Measurements from ENCODE around the gene ACER3. TPM values are rescaled to one million over a fixed set of nuclear protein-coding genes. Genes with fewer than 3 reads are reported as not detected.

The ACER3 gene
- total RNA-seq, 2 donors from 2014 or later: 18.5 to 23.2 TPM

DNA sequence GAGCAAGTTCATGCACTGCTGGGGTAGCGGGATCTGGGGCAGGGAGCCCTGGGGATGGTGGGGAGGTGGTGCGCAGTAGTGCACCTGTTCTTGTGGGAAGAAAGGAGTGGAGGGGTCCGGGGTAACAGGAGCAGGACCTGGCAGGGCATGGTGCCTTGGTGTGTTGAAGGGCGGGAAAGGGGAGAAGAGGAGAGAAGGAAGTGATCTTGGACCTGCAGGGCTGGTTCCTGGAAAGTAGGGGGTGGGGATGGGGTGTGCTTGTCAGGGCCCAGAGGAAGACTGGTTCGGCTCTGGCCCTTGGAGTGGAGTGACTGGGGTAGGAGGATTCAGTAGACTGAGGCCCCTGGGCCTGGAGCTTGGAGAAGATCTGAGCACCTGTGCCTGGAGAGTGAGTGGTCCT, 195.2 kb downstream of the ACER3 start:
- WGBS, 2 experiments (ENCODE audit: insufficient coverage in 1 of 2, insufficient read length in 1 of 2): 91% methylated on average over 4 to 5 of the region's 5 CpGs
- no peaks in the 10 kb centered on the region for H3K27me3 ChIP-seq (ENCODE audit: control insufficient read depth, insufficient read depth, low read length, poor library complexity, severe bottlenecking)
- H3K4me1 ChIP-seq (ENCODE audit: control insufficient read depth, insufficient read depth, low read length): no peaks in the 10 kb centered on the region
- peaks cover 16% of the 10 kb centered on the region for H3K9me3 ChIP-seq (ENCODE audit: control insufficient read depth, low read length)
- no peak overlapping the region for H3K9ac ChIP-seq (ENCODE audit: extremely low read depth, low read length, poor library complexity, severe bottlenecking)
- Mint-ChIP-seq H3K4me1 (no peaks in the 10 kb centered on the region), H3K9me3 (peaks cover 27% of the 10 kb centered on the region), H3K36me3 (ENCODE audit: low read depth) (no peaks in the 10 kb centered on the region), H3K27me3 (ENCODE audit: insufficient read depth) (peaks cover 19% of the 10 kb centered on the region), H3K27ac (no peak overlapping the region), H3K4me3 (no peak overlapping the region)
- DNase-seq: no peak
- H3K36me3 ChIP-seq (ENCODE audit: control insufficient read depth, insufficient read depth, low read length): no peaks in the 10 kb centered on the region
- H3K27ac ChIP-seq (ENCODE audit: low read depth, low read length): no peak overlapping the region
- H3K4me3 ChIP-seq (ENCODE audit: low read length): no peak overlapping the region
- TF ChIP-seq, protein P1, sequence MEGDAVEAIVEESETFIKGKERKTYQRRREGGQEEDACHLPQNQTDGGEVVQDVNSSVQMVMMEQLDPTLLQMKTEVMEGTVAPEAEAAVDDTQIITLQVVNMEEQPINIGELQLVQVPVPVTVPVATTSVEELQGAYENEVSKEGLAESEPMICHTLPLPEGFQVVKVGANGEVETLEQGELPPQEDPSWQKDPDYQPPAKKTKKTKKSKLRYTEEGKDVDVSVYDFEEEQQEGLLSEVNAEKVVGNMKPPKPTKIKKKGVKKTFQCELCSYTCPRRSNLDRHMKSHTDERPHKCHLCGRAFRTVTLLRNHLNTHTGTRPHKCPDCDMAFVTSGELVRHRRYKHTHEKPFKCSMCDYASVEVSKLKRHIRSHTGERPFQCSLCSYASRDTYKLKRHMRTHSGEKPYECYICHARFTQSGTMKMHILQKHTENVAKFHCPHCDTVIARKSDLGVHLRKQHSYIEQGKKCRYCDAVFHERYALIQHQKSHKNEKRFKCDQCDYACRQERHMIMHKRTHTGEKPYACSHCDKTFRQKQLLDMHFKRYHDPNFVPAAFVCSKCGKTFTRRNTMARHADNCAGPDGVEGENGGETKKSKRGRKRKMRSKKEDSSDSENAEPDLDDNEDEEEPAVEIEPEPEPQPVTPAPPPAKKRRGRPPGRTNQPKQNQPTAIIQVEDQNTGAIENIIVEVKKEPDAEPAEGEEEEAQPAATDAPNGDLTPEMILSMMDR (conservative IDR thresholded peaks at IDR 0.05): no peak

- WGBS, 2 experiments (ENCODE audit: insufficient coverage in 1 of 2, insufficient read length in 1 of 2): 64 to 100% methylated on average over 1 to 3 of the region's 3 CpGs
- H3K27me3 Mint-ChIP-seq (ENCODE audit: insufficient read depth): peaks cover 19% of the 10 kb centered on the region
- no peaks in the 10 kb centered on the region for H3K36me3 Mint-ChIP-seq (ENCODE audit: low read depth)
- TF ChIP-seq, protein P1 (conservative IDR thresholded peaks at IDR 0.05): no peak
- H3K4me1 Mint-ChIP-seq: no peaks in the 10 kb centered on the region
- Histone ChIP-seq H3K9ac (ENCODE audit: extremely low read depth, low read length, poor library complexity, severe bottlenecking) (no peak overlapping the region), H3K4me3 (ENCODE audit: low read length) (no peak overlapping the region), H3K36me3 (ENCODE audit: control insufficient read depth, insufficient read depth, low read length) (no peaks in the 10 kb centered on the region), H3K4me1 (ENCODE audit: control insufficient read depth, insufficient read depth, low read length) (no peaks in the 10 kb centered on the region), H3K27ac (ENCODE audit: low read depth, low read length) (no peak overlapping the region), H3K27me3 (ENCODE audit: control insufficient read depth, insufficient read depth, low read length, poor library complexity, severe bottlenecking) (no peaks in the 10 kb centered on the region), H3K9me3 (ENCODE audit: control insufficient read depth, low read length) (peaks cover 16% of the 10 kb centered on the region)
- H3K4me3 Mint-ChIP-seq: no peak overlapping the region
- no peak overlapping the region for H3K27ac Mint-ChIP-seq
- DNase-seq: no peak
- peaks cover 32% of the 10 kb centered on the region for H3K9me3 Mint-ChIP-seq
Measured at GRCh38 chr11:77056814-77057402, 196.2 kb downstream of the ACER3 start.

- Mint-ChIP-seq H3K36me3 (ENCODE audit: low read depth) (no peaks in the 10 kb centered on the region), H3K27me3 (ENCODE audit: insufficient read depth) (peaks cover 19% of the 10 kb centered on the region), H3K9me3 (peaks cover 32% of the 10 kb centered on the region), H3K4me1 (no peaks in the 10 kb centered on the region), H3K4me3 (no peak overlapping the region), H3K27ac (no peak overlapping the region)
- peaks cover 12% of the 10 kb centered on the region for H3K9me3 ChIP-seq (ENCODE audit: control insufficient read depth, low read length)
- no peak overlapping the region for H3K27ac ChIP-seq (ENCODE audit: low read depth, low read length)
- no peak overlapping the region for H3K4me3 ChIP-seq (ENCODE audit: low read length)
- 89% methylated on average over 3 to 9 of the region's 9 CpGs for WGBS, 2 experiments (ENCODE audit: insufficient coverage in 1 of 2, insufficient read length in 1 of 2)
- H3K27me3 ChIP-seq (ENCODE audit: control insufficient read depth, insufficient read depth, low read length, poor library complexity, severe bottlenecking): no peaks in the 10 kb centered on the region
- no peaks in the 10 kb centered on the region for H3K36me3 ChIP-seq (ENCODE audit: control insufficient read depth, insufficient read depth, low read length)
- TF ChIP-seq, protein P1 (conservative IDR thresholded peaks at IDR 0.05): no peak
- no peaks in the 10 kb centered on the region for H3K4me1 ChIP-seq (ENCODE audit: control insufficient read depth, insufficient read depth, low read length)
- no peak overlapping the region for H3K9ac ChIP-seq (ENCODE audit: extremely low read depth, low read length, poor library complexity, severe bottlenecking)
- DNase-seq: peak; percentile 10
Measured at GRCh38 chr11:77057938-77058474, 197.3 kb downstream of the ACER3 start.

Data from endodermal cell (in vitro differentiated cells).